A549 (cell line): ENCODE results near the gene UFSP2.

Experiments
- CTCF ChIP-seq: fragments of >200 bp; sonication (Bioruptor Twin); formaldehyde crosslinking; IDR thresholded peaks from 3 replicates; pipeline ENCODE4 v1.5.1; 2016
- HOXB5 ChIP-seq: fragments of 250-450 bp; sonication (Bioruptor Pico); IDR thresholded peaks from 2 replicates; pipeline ENCODE4 v1.5.0; 2020; ENCODE audit warnings: mild to moderate bottlenecking, moderate library complexity
- MAZ ChIP-seq: fragments of 150-350 bp; IDR thresholded peaks from 2 replicates; pipeline ENCODE4 v1.6.1; 2014; ENCODE audit warnings: antibody characterized with exemption, low read depth, low read length, borderline replicate concordance
- POLR2A ChIP-seq: IDR thresholded peaks from 2 replicates; pipeline ENCODE4 v1.6.1; 2012; ENCODE audit warnings: mild to moderate bottlenecking, low read length
- RAD21 ChIP-seq, 2 experiments: fragments of >200 bp in 1 of 2; sonication (Bioruptor Twin) in 1 of 2; formaldehyde crosslinking in 1 of 2; IDR thresholded peaks in 1 of 2; conservative IDR thresholded peaks in 1 of 2; 2 replicates in 1 of 2; 3 replicates in 1 of 2; pipeline ENCODE4 v1.6.1; 2012 to 2018; ENCODE audit warnings: inconsistent platforms in 1 of 2

- TF ChIP-seq HOXB5 (CRISPR knock-in tag) (no peak), CTCF (no peak), RAD21 (conservative IDR thresholded peaks at IDR 0.05 in 1 of 2, IDR thresholded peaks at IDR 0.05 in 1 of 2) (no peak), MAZ (no peak), POLR2A (no peak)
Observed at GRCh38 chr4:185359767-185360446, 65.9 kb downstream of the UFSP2 start.
